Stimulated activated CD8-positive, alpha-beta memory T cell treated with anti-CD3 and anti-CD28 coated beads, Interleukin-7, amount 100 ng/mL, for 48 hours (primary cell): ENCODE measurements around the gene SCN11A.

ENCODE experiments used
- DNase-seq, 2 donors: peaks; one replicate each; pipeline ENCODE4 v3.0.0-alpha.2; 2020; ENCODE audit warnings: low read depth in 1 of 2; ENCODE audit errors: extremely low read depth in 1 of 2

Gene SCN11A

DNA sequence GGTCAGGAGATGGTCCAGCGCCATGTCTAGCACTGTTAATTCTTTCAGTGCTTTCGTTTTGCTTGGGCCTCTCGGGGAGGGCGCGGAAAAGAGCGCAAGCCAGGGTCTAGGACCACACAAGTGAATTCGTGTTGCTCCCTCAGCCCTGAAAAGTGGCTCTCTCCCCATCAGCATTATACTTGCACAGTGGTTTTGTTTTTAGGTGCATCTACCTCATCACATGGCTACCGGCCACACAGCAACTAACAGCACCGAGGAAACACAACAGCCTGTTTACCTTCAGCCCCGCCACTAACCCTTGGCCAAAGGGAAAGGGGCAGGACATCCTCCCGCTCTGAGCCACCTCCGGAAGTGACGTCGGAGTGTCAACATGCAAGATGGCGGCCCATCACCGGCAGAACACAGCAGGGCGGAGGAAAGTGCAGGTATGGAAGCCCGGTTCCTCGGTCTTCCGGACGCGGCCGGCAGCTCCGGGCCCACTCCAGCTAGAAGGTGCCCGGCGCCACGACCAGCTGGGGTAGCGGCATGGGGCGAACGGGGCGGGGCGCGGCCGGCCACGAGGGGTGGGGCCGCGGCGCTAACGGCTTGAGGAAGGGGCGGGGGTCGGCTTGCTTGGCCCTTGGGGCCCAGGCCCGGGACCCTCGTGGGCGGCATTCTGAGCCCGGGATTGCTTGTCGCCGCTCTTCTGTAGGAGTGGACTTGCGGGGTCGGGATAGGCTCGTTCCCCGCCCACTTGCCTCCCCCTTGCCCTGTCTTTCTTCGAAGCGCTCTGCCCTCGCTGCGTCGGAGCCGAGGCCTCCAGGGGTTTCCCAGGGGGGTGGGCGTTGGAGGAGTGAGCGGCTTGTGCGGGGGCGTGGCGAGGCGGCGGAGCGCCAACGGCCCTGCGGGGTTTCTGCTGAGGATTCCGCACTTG, at the start of gene SCN11A, which contains the start of gene WDR48:
Gene SCN11A (minus strand): TSS at position 296 of the 913 bp plus-strand sequence. CDS start 101,582 bp downstream, outside the sequence.
Gene WDR48 (plus strand): TSS at position 368 of the 913 bp plus-strand sequence. CDS start 10 bp downstream, at position 378.
- peak; percentile 81 to 94 for DNase-seq

DNA sequence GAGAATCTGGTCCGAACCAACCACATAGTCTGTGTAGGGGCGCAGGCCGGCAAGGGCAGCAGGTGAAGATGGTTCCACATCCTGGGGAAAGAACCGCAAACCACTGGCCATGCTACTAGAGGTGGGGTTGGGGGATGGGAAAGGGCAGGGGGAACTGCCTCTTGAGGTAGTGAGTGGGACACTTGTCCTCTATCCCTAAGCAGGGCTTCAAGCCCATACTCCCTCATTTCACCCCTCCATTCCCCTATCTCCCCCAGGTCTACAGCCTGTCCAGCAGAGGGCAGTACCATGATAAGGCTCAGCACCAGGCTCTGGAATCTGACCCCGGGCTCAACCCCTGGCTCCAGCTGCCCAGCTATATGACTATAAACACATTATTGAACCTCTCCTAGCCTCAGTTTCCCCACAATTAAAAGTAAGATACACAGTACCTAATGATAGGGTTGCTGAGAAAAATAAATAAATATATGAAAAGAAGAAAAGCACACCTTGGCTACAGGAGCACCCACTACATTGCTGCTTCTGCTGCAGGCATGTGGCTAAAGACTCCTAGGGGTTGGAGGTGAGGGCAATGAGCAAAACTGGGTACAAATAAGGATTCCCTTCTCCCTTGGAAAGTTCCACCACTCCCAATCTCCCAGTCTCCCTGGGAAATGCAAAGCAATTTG, 49.4 kb upstream of the SCN11A start:
- DNase-seq = peak in 1 of 2 donors; percentile 26

- DNase-seq = no peak
These were observed 48.7 kb upstream of the SCN11A start for GRCh38 chr3:39100500-39100886.

DNA sequence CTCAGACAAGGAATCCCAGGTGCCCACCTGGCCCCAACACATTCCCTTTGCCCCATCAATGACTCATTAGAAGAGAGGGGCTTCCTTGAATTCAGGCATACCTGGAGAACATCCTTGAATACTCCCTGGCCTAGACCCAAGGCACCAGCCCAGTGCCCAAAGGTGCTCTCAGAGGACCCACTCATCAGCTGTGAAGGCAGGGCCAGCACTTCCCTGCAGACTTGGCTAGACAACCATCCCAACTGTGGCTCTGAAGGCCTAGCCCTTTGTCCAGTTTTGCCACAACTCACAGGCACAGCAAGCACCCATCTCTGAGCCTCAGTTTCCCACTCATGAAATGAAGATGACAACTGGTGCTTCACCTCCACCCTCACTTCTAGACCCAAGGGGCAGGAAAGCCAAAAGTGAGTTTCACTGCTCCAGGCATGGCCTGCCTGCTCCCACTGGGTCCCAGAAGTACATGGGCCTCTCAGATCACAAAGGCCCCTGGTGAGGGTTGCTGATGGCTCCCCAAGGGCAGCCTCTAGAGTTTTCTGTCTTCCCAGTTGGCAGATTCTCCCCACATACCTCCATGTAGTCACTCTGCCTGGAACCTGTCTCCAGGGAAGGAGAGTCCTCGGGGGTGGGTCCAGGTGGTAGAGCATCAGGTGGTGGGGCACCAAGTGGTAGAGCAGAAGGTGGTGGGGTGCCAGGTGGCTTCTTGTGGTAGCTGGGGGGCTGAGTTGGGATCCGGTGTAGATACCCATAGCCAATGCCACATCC, 48.2 kb upstream of the SCN11A start:
- no peak for DNase-seq

- no peak for DNase-seq
These were observed 47.5 kb upstream of the SCN11A start for GRCh38 chr3:39099242-39099641.

GRCh38 chr3:39098473-39099000, 46.8 kb upstream of the SCN11A start:
- DNase-seq = no peak

GRCh38 chr3:39097716-39098472, 46.1 kb upstream of the SCN11A start:
- no peak for DNase-seq

DNA sequence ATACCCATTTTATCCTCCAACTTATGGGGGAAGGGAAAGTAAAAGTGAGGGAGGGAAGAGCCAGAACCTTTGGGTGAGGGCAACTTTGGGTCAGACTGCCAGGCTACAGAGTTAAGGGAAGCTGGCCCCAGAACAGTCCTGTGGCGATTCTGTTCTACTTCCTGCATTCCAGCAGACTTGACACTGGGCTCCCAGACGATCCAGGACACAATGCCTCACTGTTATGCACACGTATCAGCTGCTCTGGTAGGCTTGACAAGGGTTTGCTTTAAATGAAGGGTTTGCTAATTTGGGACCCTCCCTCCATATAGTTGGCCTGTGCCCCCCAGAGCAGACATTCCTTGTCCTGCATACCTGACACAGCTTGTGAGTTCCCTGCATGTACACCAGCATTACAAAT, 45.0 kb upstream of the SCN11A start:
- DNase-seq = no peak

- no peak for DNase-seq
These were observed 44.0 kb upstream of the SCN11A start for GRCh38 chr3:39095778-39096177.

- DNase-seq = no peak
These were observed 43.3 kb upstream of the SCN11A start for GRCh38 chr3:39094851-39095677.

GRCh38 chr3:39090922-39091321, 39.2 kb upstream of the SCN11A start:
- DNase-seq = no peak

- DNase-seq = no peak
These were observed 37.1 kb upstream of the SCN11A start for GRCh38 chr3:39088889-39089288.

GRCh38 chr3:39088456-39088855, 36.7 kb upstream of the SCN11A start:
- DNase-seq = no peak

DNA sequence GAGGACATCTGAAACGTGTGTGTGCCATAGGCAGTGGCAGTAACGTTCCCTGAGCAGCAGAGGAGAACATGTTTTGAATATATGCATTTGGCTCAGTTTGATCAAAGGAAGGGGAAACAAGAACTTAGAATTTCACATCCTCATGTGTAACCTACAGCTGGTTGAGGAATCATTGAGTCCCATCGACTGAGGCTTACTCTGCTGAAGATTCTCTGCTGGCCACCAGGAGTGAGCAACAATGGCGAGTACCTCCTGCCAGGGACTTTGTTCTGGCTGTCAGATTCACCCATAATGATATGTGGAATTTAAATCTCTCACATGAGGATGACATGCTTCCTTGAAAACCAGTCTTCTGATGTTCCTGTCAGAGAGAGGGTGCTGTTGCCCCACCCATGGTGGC, 34.4 kb upstream of the SCN11A start:
- DNase-seq = no peak

GRCh38 chr3:39082666-39083313, 31.0 kb upstream of the SCN11A start:
- no peak for DNase-seq

GRCh38 chr3:39080026-39080425, 28.3 kb upstream of the SCN11A start:
- no peak for DNase-seq

GRCh38 chr3:39079530-39079929, 27.8 kb upstream of the SCN11A start:
- no peak for DNase-seq

- no peak for DNase-seq
These were observed 24.2 kb upstream of the SCN11A start for GRCh38 chr3:39075910-39076309.

- DNase-seq = no peak
These were observed 16.8 kb upstream of the SCN11A start for GRCh38 chr3:39068556-39068955.
